ENCODE results near the gene CCSER2.

Gene CCSER2

DNA sequence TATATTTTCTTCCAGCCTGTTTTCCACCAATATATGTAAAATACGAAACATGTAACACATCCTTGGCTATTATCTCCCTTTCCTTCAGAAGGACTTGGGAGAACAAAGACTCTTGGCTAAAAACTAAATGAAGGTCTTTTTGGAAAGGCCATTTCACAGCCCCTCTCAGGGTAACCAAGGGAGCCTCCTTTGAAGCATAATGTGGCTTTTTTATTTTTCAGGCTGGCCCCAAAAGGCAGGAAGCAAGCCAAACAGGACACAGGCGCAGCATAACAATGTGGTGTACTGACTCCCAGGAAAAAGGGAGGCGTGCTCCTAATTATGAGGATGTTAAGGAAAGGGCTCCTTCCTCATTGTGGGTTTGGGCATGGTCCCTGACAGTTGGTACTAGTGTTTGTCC lies 30.3 kb upstream of the CCSER2 start:
- no peak overlapping the region for H3K4me3 ChIP-seq (ENCODE audit: low read length)
- DNase-seq (ENCODE audit: low read depth), result no peak
- TF ChIP-seq, protein P1, sequence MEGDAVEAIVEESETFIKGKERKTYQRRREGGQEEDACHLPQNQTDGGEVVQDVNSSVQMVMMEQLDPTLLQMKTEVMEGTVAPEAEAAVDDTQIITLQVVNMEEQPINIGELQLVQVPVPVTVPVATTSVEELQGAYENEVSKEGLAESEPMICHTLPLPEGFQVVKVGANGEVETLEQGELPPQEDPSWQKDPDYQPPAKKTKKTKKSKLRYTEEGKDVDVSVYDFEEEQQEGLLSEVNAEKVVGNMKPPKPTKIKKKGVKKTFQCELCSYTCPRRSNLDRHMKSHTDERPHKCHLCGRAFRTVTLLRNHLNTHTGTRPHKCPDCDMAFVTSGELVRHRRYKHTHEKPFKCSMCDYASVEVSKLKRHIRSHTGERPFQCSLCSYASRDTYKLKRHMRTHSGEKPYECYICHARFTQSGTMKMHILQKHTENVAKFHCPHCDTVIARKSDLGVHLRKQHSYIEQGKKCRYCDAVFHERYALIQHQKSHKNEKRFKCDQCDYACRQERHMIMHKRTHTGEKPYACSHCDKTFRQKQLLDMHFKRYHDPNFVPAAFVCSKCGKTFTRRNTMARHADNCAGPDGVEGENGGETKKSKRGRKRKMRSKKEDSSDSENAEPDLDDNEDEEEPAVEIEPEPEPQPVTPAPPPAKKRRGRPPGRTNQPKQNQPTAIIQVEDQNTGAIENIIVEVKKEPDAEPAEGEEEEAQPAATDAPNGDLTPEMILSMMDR (conservative IDR thresholded peaks at IDR 0.05; ENCODE audit: low read length), result no peak

DNA sequence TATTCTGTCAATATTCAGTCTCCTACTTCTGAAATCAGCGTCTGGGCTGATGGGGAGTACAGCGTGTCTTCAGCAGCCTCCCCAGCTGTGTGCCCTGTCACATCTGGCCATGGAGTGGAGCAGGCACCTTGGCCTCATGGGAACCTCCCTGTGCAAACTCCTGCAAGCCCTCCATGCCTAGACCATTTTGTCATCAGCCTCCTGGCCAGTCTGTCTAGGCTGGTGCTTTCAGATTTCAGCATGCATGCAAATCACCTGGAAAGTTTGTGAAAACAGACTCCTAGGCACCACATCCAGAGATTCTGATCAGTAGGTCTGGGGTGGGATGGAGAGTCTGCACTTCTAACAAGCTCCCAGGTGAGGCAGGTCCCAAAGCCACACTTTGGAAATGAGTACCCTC lies 26.2 kb upstream of the CCSER2 start:
- no peak for DNase-seq (ENCODE audit: low read depth)
- TF ChIP-seq, protein P1 (conservative IDR thresholded peaks at IDR 0.05; ENCODE audit: low read length), result no peak
- H3K4me3 ChIP-seq (ENCODE audit: low read length), result no peak overlapping the region

DNA sequence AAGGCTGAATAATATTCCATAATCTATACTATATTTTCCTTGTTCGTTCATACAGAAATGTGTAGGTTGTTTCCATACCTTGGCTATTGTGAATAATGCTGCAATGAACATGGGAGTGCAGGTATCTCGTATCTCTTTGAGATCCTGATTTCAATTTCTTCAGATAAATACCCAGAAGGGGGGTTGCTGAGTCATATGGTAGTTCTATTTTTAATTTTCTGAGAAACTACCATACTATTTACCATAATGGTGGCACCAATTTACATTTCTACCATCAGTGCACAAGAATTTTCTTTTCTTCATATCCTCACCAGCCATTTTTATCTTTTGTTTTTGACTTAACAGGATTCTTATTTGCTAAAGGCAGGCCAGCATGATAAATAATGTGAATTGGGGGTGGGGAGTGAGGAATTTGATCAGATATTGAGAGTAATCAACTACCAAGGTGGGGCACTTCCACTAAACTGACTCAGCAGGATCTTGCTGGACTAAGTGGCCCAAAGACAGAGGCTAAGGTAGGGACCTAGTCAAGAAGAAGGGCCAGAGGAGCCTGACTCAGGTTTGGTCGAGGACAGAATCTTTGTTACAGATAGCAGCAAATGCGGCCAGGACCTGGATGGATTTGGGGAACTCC lies 21.5 kb upstream of the CCSER2 start:
- TF ChIP-seq, protein P1 (conservative IDR thresholded peaks at IDR 0.05; ENCODE audit: low read length), result no peak
- no peak for DNase-seq (ENCODE audit: low read depth)

DNA sequence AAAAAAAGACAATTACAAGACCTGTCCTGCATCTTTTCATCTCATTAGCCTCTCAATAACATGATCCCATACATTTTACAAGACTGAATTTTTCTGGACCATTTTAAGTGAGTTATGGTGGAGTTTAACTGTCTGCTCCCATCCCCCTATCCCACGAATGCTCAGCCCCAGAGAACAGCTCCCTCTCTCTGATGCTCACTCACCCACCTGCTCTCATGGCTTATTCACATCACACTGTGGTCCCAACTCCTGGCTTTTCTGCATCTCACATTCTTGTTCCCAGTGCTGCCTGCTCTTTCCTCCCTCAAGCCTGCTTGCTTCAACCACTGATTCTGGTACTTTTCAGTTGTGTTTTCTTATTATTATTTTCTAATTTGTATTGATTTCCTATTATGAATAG lies 20.4 kb upstream of the CCSER2 start:
- TF ChIP-seq, protein P1 (conservative IDR thresholded peaks at IDR 0.05; ENCODE audit: low read length), result no peak
- H3K4me3 ChIP-seq (ENCODE audit: low read length), result no peak overlapping the region
- no peak for DNase-seq (ENCODE audit: low read depth)

More for the DNA sequence above, 21.5 kb upstream of the CCSER2 start:
- no peak overlapping the region for H3K4me3 ChIP-seq (ENCODE audit: low read length)

DNA sequence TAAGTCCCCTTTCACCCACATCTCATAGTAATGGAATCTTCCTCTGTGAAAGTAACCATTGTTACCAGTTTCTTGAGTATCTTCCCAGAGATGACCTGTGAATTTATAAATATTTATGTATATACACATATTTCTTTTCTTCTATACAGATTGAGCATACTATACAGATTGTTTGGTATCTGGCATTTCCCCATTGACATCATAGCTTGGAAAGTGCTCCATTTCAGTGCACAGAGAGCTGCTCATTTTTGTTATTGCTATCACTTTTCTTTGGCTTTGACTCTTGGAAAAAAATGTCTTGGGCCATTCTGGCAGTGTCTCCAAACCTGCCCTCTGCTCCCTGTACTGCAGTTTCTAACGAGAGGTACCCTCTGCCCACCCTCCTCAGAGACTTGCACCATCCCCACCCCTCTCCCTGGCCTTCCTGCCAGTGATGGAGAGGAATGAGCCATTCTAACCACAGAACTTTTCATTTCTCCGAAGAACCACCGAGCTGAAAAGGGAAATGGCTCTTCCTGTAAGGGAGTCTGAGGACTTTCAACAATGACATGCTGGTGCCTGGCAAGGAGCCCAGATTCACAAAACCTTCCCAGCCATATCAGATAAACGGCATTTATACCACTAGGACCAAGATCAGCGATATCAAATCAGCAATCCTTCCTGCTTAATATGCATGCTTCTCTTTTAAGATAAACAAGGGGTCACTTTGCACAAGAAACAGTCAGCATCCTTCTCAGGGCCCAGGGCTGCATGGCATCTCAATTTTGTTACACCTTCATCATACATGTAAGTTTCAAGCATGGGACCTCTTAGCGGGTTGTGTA lies 19.7 kb upstream of the CCSER2 start:
- peak; percentile 23 for DNase-seq (ENCODE audit: low read depth)
- H3K4me3 ChIP-seq (ENCODE audit: low read length), result no peak overlapping the region
- TF ChIP-seq, protein P1 (conservative IDR thresholded peaks at IDR 0.05; ENCODE audit: low read length), result no peak

DNA sequence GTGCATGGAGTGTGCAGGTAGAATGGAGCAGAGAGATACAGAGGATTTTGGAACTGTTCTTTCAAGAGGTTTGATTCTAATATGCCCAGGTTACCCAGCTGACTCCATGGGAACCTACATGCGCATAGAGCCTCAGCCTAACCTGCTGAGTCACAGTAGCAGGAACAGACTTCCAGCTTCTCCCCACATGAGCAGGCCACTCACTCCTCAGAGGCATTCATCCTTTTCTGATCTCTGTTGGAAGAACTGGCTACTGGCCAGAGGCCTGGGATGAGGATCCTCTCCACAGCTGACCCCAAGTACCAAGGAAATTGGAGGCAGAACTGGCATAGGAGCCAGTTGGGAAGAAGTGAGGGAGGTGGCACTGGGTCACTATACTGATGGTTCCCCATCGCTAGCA lies 17.9 kb upstream of the CCSER2 start:
- no peak for DNase-seq (ENCODE audit: low read depth)
- TF ChIP-seq, protein P1 (conservative IDR thresholded peaks at IDR 0.05; ENCODE audit: low read length), result no peak
- H3K4me3 ChIP-seq (ENCODE audit: low read length), result no peak overlapping the region

DNA sequence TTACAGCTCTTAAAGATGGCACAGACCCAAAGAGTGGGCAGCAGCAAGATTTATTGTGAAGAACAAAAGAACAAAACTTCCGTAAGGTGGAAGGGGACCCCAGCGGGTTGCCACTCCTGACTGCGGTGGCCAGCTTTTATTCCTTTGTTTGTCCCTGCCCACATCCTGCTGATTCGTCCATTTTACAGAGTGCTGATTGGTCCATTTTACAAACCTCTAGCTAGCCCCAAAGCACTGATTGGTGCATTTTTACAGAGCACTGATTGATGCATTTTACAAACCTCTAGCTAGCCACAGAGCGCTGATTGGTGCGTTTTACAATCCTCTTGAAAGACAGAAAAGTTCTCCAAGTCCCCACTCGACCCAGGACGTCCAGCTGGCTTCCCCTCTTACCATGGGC lies 16.8 kb upstream of the CCSER2 start:
- no peak for DNase-seq (ENCODE audit: low read depth)
- TF ChIP-seq, protein P1 (conservative IDR thresholded peaks at IDR 0.05; ENCODE audit: low read length), result no peak
- H3K4me3 ChIP-seq (ENCODE audit: low read length), result no peak overlapping the region
